PC-3 (cell line): Measurements from ENCODE around the gene RHCE.
"Not testable (repeated sequence)": the region's sequence is repeated elsewhere in the genome, so short reads cannot be mapped to it uniquely, and the experiment has no call there.

ENCODE experiments used
- EZH2 ChIP-seq: fragments of 300-600 bp; sonication (generic); IDR thresholded peaks from one replicate; pipeline ENCODE4 v1.6.1; 2017; ENCODE audit warnings: antibody characterized with exemption, mild to moderate bottlenecking, low read length; ENCODE audit not compliant: unreplicated experiment
- EZH2phosphoT487 ChIP-seq: fragments of 300-600 bp; sonication (generic); IDR thresholded peaks from 2 replicates; pipeline ENCODE4 v1.6.1; 2018; ENCODE audit warnings: mild to moderate bottlenecking, antibody characterized with exemption, low read length, borderline replicate concordance

- not testable (repeated sequence) for TF ChIP-seq EZH2phosphoT487, EZH2
Observed at GRCh38 chr1:25371757-25372156, 48.9 kb downstream of the RHCE start.
